GM18505 (cell line): ENCODE data around the gene EMP2.

Experiments used
- ATAC-seq: cut with Tn5 transposase; IDR thresholded peaks from one replicate; pipeline ENCODE4 v1.9.1; 2021; ENCODE audit not compliant: unreplicated experiment
- POLR2A ChIP-seq: IDR thresholded peaks from 4 replicates; pipeline ENCODE4 v1.6.1; 2011; ENCODE audit warnings: borderline replicate concordance; ENCODE audit not compliant: insufficient read depth, insufficient read length; ENCODE audit errors: extremely low read depth

Gene EMP2

GRCh38 chr16:10600782-10601443, 20.5 kb upstream of the EMP2 start:
- no peak for ATAC-seq
- TF ChIP-seq POLR2A = no peak

GRCh38 chr16:10599626-10600025, 19.2 kb upstream of the EMP2 start:
- ATAC-seq = no peak
- TF ChIP-seq POLR2A = no peak

- TF ChIP-seq POLR2A = no peak
- no peak for ATAC-seq
Observed at GRCh38 chr16:10598157-10598556, 17.8 kb upstream of the EMP2 start.

- no peak for ATAC-seq
- no peak for TF ChIP-seq POLR2A
Observed at GRCh38 chr16:10597187-10597601, 16.8 kb upstream of the EMP2 start.

- no peak for TF ChIP-seq POLR2A
- no peak for ATAC-seq
Observed at GRCh38 chr16:10594312-10594950, 14.0 kb upstream of the EMP2 start.

GRCh38 chr16:10592611-10593010, 12.2 kb upstream of the EMP2 start:
- TF ChIP-seq POLR2A = no peak

GRCh38 chr16:10590342-10590741, 9.9 kb upstream of the EMP2 start:
- no peak for TF ChIP-seq POLR2A
- no peak for ATAC-seq

More at GRCh38 chr16:10592611-10593010, 12.2 kb upstream of the EMP2 start:
- no peak for ATAC-seq

GRCh38 chr16:10589109-10589508, 8.7 kb upstream of the EMP2 start:
- ATAC-seq = no peak
- no peak for TF ChIP-seq POLR2A

- no peak for ATAC-seq
Observed at GRCh38 chr16:10587622-10588021, 7.2 kb upstream of the EMP2 start.

GRCh38 chr16:10584981-10585438, 4.6 kb upstream of the EMP2 start:
- no peak for ATAC-seq

More at GRCh38 chr16:10587622-10588021, 7.2 kb upstream of the EMP2 start:
- no peak for TF ChIP-seq POLR2A

GRCh38 chr16:10583269-10583668, 2.9 kb upstream of the EMP2 start:
- ATAC-seq = no peak
- no peak for TF ChIP-seq POLR2A

More at GRCh38 chr16:10584981-10585438, 4.6 kb upstream of the EMP2 start:
- no peak for TF ChIP-seq POLR2A

GRCh38 chr16:10581507-10581906, 1.1 kb upstream of the EMP2 start:
- ATAC-seq = no peak
- TF ChIP-seq POLR2A = no peak

GRCh38 chr16:10580883-10581247, 467 bp upstream of the EMP2 start:
- ATAC-seq = no peak
- no peak for TF ChIP-seq POLR2A

GRCh38 chr16:10579575-10579964, 828 bp downstream of the EMP2 start:
- no peak for ATAC-seq

More at GRCh38 chr16:10579575-10579964, 828 bp downstream of the EMP2 start:
- no peak for TF ChIP-seq POLR2A
